Measurements from ENCODE around the gene ADD1. TPM values are rescaled to one million over a fixed set of nuclear protein-coding genes. Genes with fewer than 3 reads are reported as not detected.

The ADD1 gene
- polyA plus RNA-seq, 3 donors: 76.1 to 122 (median 103) TPM

GRCh38 chr4:2906218-2906617 lies 62.6 kb downstream of the ADD1 start:
- WGBS (ENCODE audit: insufficient coverage): 46% methylated on average over 3 of the region's 8 CpGs
- H3K9me3 Mint-ChIP-seq: no peaks in the 10 kb centered on the region
- H3K4me1 ChIP-seq (ENCODE audit: control insufficient read depth in 1 of 2, insufficient read depth in 2 of 2, low read length in 2 of 2): no peaks in the 10 kb centered on the region
- no peak for DNase-seq
- no peak overlapping the region for H2AFZ ChIP-seq (ENCODE audit: insufficient read depth, low read depth, low read length, poor library complexity, severe bottlenecking)
- H4K20me1 ChIP-seq (ENCODE audit: insufficient read depth, low read length): peaks cover 20% of the 10 kb centered on the region
- peaks cover 0 to 2% (median 0%) of the 10 kb centered on the region in 3 donors for H3K27me3 Mint-ChIP-seq (ENCODE audit: low read depth in 3 of 3)
- no peak for TF ChIP-seq CTCF (IDR thresholded peaks at IDR 0.05)
- no peak overlapping the region for H3K27ac ChIP-seq (ENCODE audit: low read depth in 1 of 2, low read length in 2 of 2)
- no peak overlapping the region for H3K4me3 Mint-ChIP-seq
- H3K4me1 Mint-ChIP-seq: no peaks in the 10 kb centered on the region
- H3K36me3 Mint-ChIP-seq: peaks cover 87 to 94% of the 10 kb centered on the region in 2 donors
- no peaks in the 10 kb centered on the region for H3K9me3 ChIP-seq (replicated peaks in 1 of 2; ENCODE audit: control insufficient read depth in 1 of 2, insufficient read depth in 1 of 2, low read length in 2 of 2)
- peaks cover 94 to 98% of the 10 kb centered on the region in 2 donors for H3K36me3 ChIP-seq (replicated peaks in 1 of 2; ENCODE audit: control insufficient read depth in 1 of 2, insufficient read depth in 2 of 2, low read length in 2 of 2)
- no peaks in the 10 kb centered on the region for H3K79me2 ChIP-seq (ENCODE audit: insufficient read depth, low read length)
- H3K4me3 ChIP-seq (replicated peaks in 1 of 3; ENCODE audit: low read depth in 2 of 3, low read length in 3 of 3): no peak overlapping the region
- H3K9ac ChIP-seq (ENCODE audit: insufficient read depth, low read length, poor library complexity, severe bottlenecking): no peak overlapping the region
- H3K27ac Mint-ChIP-seq: no peak overlapping the region
- intact Hi-C loops (cut with micrococcal nuclease): no loop called here
- no peaks in the 10 kb centered on the region for H3K27me3 ChIP-seq (ENCODE audit: control insufficient read depth in 2 of 2, insufficient read depth in 2 of 2, low read length in 2 of 2)
- H3K4me2 ChIP-seq (replicated peaks; ENCODE audit: extremely low read depth, low read length, poor library complexity, severe bottlenecking): no peak overlapping the region

GRCh38 chr4:2907226-2907625 lies 63.6 kb downstream of the ADD1 start:
- Mint-ChIP-seq H3K27ac (peak overlapping the region in 3 of 7 donors; percentile 10 to 45 (median 19)), H3K27me3 (ENCODE audit: low read depth in 3 of 3) (peaks cover 0 to 2% (median 0%) of the 10 kb centered on the region in 3 donors), H3K4me1 (no peaks in the 10 kb centered on the region), H3K4me3 (no peak overlapping the region), H3K9me3 (no peaks in the 10 kb centered on the region), H3K36me3 (peaks cover 87 to 94% of the 10 kb centered on the region in 2 donors)
- Histone ChIP-seq H3K79me2 (ENCODE audit: insufficient read depth, low read length) (no peaks in the 10 kb centered on the region), H3K27me3 (ENCODE audit: control insufficient read depth in 2 of 2, insufficient read depth in 2 of 2, low read length in 2 of 2) (no peaks in the 10 kb centered on the region), H3K36me3 (replicated peaks in 1 of 2; ENCODE audit: control insufficient read depth in 1 of 2, insufficient read depth in 2 of 2, low read length in 2 of 2) (peaks cover 91 to 96% of the 10 kb centered on the region in 2 donors), H2AFZ (ENCODE audit: insufficient read depth, low read depth, low read length, poor library complexity, severe bottlenecking) (no peak overlapping the region), H3K4me1 (ENCODE audit: control insufficient read depth in 1 of 2, insufficient read depth in 2 of 2, low read length in 2 of 2) (no peaks in the 10 kb centered on the region), H3K27ac (ENCODE audit: low read depth in 1 of 2, low read length in 2 of 2) (peak overlapping the region in 1 of 2 donors; percentile 14), H3K4me3 (replicated peaks in 1 of 3; ENCODE audit: low read depth in 2 of 3, low read length in 3 of 3) (no peak overlapping the region), H4K20me1 (ENCODE audit: insufficient read depth, low read length) (peaks cover 20% of the 10 kb centered on the region), H3K9ac (ENCODE audit: insufficient read depth, low read length, poor library complexity, severe bottlenecking) (no peak overlapping the region), H3K9me3 (replicated peaks in 1 of 2; ENCODE audit: control insufficient read depth in 1 of 2, insufficient read depth in 1 of 2, low read length in 2 of 2) (no peaks in the 10 kb centered on the region), H3K4me2 (replicated peaks; ENCODE audit: extremely low read depth, low read length, poor library complexity, severe bottlenecking) (no peak overlapping the region)
- intact Hi-C loops (cut with micrococcal nuclease): no loop called here
- WGBS (ENCODE audit: insufficient coverage): 85% methylated on average over 3 of the region's 4 CpGs
- no peak for DNase-seq
- no peak for TF ChIP-seq CTCF (IDR thresholded peaks at IDR 0.05)
